ENCODE results near the gene ANAPC5. TPM values are rescaled to one million over a fixed set of nuclear protein-coding genes. Genes with fewer than 3 reads are reported as not detected.

ANAPC5 gene
- 171 and 199 TPM in 2 replicates for total RNA-seq (2014; rRNA removed)
- Bru-seq, nascent RNA: percentile 91 among the genes with signal in this experiment
- percentile 92 among the genes with signal in this experiment for BruChase-seq, experiment 1, labeled RNA remaining after a 6-hour chase
- BruChase-seq, experiment 2, labeled RNA remaining after a 2-hour chase: percentile 92 among the genes with signal in this experiment
- long read RNA-seq, transcript ANAPC5-201 (17 exons, 2,513 nt): major isoform, 177 of 512 reads
- long read RNA-seq, transcript ANAPC5-218 (17 exons, 2,400 nt): minor isoform, 121 of 512 reads
- long read RNA-seq, transcript ANAPC5-203 (2 exons, 1,141 nt): minor isoform, 5 of 512 reads
- long read RNA-seq, partial matches to known transcripts: 83 of 512 reads
- long read RNA-seq, other reads (novel, unspliced or antisense): 126 of 512 reads

- Histone ChIP-seq H3K79me2 (ENCODE audit: low read length) (peaks cover 51% of the 10 kb centered on the region), H4K20me1 (ENCODE audit: low read length) (no peaks in the 10 kb centered on the region), H3K4me3 (ENCODE audit: low read length) (peak within 1 kb of the TSS; percentile 95), H3K36me3 (ENCODE audit: low read depth, low read length) (peaks cover 4% of the 10 kb centered on the region; the same call in 1 of the 2 replicates), H2AFZ (ENCODE audit: low read length) (peak within 1 kb of the TSS; percentile 82), H3K9me2 (replicated peaks; ENCODE audit: low read length) (no peaks in the 10 kb centered on the region), H3K4me2 (ENCODE audit: low read length) (peak within 1 kb of the TSS; percentile 86), H3F3A (ENCODE audit: low read length, unreplicated experiment) (no peaks in the 10 kb centered on the region), H3K9me3 (ENCODE audit: low read length) (no peaks in the 10 kb centered on the region), H3K9ac (ENCODE audit: low read length) (peak within 1 kb of the TSS; percentile 94), H3K27me3 (ENCODE audit: low read length) (no peaks in the 10 kb centered on the region), H3K4me1 (ENCODE audit: insufficient read depth, low read length) (peaks cover 11% of the 10 kb centered on the region), H3K27ac (ENCODE audit: low read length) (peak within 1 kb of the TSS; percentile 48)
- ChIA-PET CTCF (no interaction called here), POLR2A (ENCODE audit: unreplicated experiment) (interaction anchor here (0.6 kb wide), 2 partner anchors 55 to 717 kb away, joined by 6 to 9 read pairs; partner anchors contain the start of gene CAMKK2)
- intact Hi-C loops (cut with micrococcal nuclease): loop anchor here (1.0 to 5.0 kb wide), 2 partner anchors 47 to 90 kb away; no protein-coding TSS in a partner anchor
- no peak for TF ChIP-seq EZH2phosphoT487 (IDR thresholded peaks at IDR 0.05; ENCODE audit: borderline replicate concordance, low read length)
- TF ChIP-seq CTCF (conservative IDR thresholded peaks at IDR 0.05; ENCODE audit: low read depth, low read length): no peak
- TF ChIP-seq EZH2 (IDR thresholded peaks at IDR 0.05; ENCODE audit: low read length, unreplicated experiment): no peak
- TSS peak; percentile 63 for BruUV-seq (replicated peaks)
- DNase-seq: peak; percentile 99
- ATAC-seq: peak; percentile 96
Measured at GRCh38 chr12:121351820-121352681, at the start of gene ANAPC5. ANAPC5 (minus strand) TSS chr12:121352411; CDS start chr12:121352340, 71 bp downstream.

- Histone ChIP-seq H3K9me2 (replicated peaks; ENCODE audit: low read length) (no peaks in the 10 kb centered on the region), H3K36me3 (ENCODE audit: low read depth, low read length) (peaks cover 7% of the 10 kb centered on the region), H2AFZ (ENCODE audit: low read length) (peak overlapping the region; percentile 71), H3K9me3 (ENCODE audit: low read length) (no peaks in the 10 kb centered on the region), H3F3A (ENCODE audit: low read length, unreplicated experiment) (no peaks in the 10 kb centered on the region), H4K20me1 (ENCODE audit: low read length) (no peaks in the 10 kb centered on the region; the same call in 1 of the 2 replicates), H3K27me3 (ENCODE audit: low read length) (no peaks in the 10 kb centered on the region), H3K79me2 (ENCODE audit: low read length) (peaks cover 64% of the 10 kb centered on the region), H3K4me3 (ENCODE audit: low read length) (peak overlapping the region; percentile 97), H3K27ac (ENCODE audit: low read length) (peak overlapping the region; percentile 47), H3K4me2 (ENCODE audit: low read length) (peak overlapping the region; percentile 94), H3K9ac (ENCODE audit: low read length) (peak overlapping the region; percentile 95), H3K4me1 (ENCODE audit: insufficient read depth, low read length) (peaks cover 22% of the 10 kb centered on the region)
- BruUV-seq (replicated peaks): TSS peak; percentile 41
- ChIA-PET POLR2A (ENCODE audit: unreplicated experiment) (interaction anchor here (0.5 to 0.6 kb wide), 2 partner anchors 227 to 437 kb away, joined by 3 read pairs; no protein-coding TSS in a partner anchor), CTCF (interaction anchor here (0.9 kb wide), 1 partner anchor 65 kb away, joined by 6 read pairs; no protein-coding TSS in a partner anchor)
- DNase-seq: peak; percentile 68
- TF ChIP-seq EZH2phosphoT487 (IDR thresholded peaks at IDR 0.05; ENCODE audit: borderline replicate concordance, low read length): no peak
- TF ChIP-seq EZH2 (IDR thresholded peaks at IDR 0.05; ENCODE audit: low read length, unreplicated experiment): no peak
- no peak for TF ChIP-seq CTCF (conservative IDR thresholded peaks at IDR 0.05; ENCODE audit: low read depth, low read length)
- peak; percentile 22 for ATAC-seq
- intact Hi-C loops (cut with micrococcal nuclease): no loop called here
Measured at GRCh38 chr12:121400332-121401139, 48.3 kb upstream of the ANAPC5 start.
